22Rv1 (cell line): ENCODE data around the gene ITGA8.
"Not testable (repeated sequence)": the region's sequence is repeated elsewhere in the genome, so short reads cannot be mapped to it uniquely, and the experiment has no call there.

Experiments
- ZFX ChIP-seq: fragments of 450-650 bp; IDR thresholded peaks from 2 replicates; pipeline ENCODE4 v1.6.1; 2017; ENCODE audit warnings: antibody characterized with exemption, borderline replicate concordance
- TF ChIP-seq, protein P1 (sequence below): fragments of 450-650 bp; IDR thresholded peaks from 2 replicates; pipeline ENCODE4 v1.5.1; 2017; ENCODE audit warnings: mild to moderate bottlenecking

DNA sequence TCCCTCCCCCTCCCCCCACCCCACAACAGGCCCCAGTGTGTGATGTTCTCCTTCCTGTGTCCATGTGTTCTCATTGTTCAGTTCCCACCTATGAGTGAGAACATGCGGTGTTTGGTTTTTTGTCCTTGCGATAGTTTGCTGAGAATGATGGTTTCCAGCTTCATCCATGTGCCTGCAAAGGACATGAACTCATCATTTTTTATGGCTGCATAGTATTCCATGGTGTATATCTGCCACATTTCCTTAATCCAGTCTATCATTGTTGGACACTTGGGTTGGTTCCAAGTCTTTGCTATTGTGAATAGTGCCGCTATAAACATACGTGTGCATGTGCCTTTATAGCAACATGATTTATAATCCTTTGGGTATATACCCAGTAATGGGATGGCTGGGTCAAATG is 41.5 kb upstream of the ITGA8 start:
- TF ChIP-seq, protein P1, sequence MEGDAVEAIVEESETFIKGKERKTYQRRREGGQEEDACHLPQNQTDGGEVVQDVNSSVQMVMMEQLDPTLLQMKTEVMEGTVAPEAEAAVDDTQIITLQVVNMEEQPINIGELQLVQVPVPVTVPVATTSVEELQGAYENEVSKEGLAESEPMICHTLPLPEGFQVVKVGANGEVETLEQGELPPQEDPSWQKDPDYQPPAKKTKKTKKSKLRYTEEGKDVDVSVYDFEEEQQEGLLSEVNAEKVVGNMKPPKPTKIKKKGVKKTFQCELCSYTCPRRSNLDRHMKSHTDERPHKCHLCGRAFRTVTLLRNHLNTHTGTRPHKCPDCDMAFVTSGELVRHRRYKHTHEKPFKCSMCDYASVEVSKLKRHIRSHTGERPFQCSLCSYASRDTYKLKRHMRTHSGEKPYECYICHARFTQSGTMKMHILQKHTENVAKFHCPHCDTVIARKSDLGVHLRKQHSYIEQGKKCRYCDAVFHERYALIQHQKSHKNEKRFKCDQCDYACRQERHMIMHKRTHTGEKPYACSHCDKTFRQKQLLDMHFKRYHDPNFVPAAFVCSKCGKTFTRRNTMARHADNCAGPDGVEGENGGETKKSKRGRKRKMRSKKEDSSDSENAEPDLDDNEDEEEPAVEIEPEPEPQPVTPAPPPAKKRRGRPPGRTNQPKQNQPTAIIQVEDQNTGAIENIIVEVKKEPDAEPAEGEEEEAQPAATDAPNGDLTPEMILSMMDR, result not testable (repeated sequence)
- not testable (repeated sequence) for TF ChIP-seq ZFX
